NB4 (cell line): ENCODE measurements around the gene TMEM126B.
A peak's percentile ranks its signal among the peaks of the same experiment; 100 is the strongest.

Source experiments
- DNase-seq: peaks from one replicate; pipeline ENCODE4 v3.0.0; 2010; ENCODE audit warnings: low read depth
- H3K4me3 ChIP-seq: one replicate; pipeline ENCODE4 v1.5.1; 2011; ENCODE audit warnings: mild to moderate bottlenecking, low read depth, low read length, moderate library complexity
- MYC ChIP-seq: IDR thresholded peaks from 2 replicates; pipeline ENCODE4 v1.6.1; 2011; ENCODE audit warnings: low read depth, low read length
- POLR2A ChIP-seq: IDR thresholded peaks from 2 replicates; pipeline ENCODE4 v1.6.1; 2011; ENCODE audit warnings: mild to moderate bottlenecking; ENCODE audit not compliant: insufficient read length; ENCODE audit errors: extremely low read depth
- TF ChIP-seq, protein P1 (sequence below): IDR thresholded peaks from one replicate; pipeline ENCODE4 v1.5.1; 2012; ENCODE audit warnings: low read depth, low read length
- TF ChIP-seq, protein P2 (sequence below): IDR thresholded peaks from 2 replicates; pipeline ENCODE4 v1.6.1; 2011; ENCODE audit warnings: low read depth, low read length

TMEM126B gene

GRCh38 chr11:85627998-85628770, at the start of gene TMEM126B:
TMEM126B (plus strand) TSS chr11:85628593; CDS start chr11:85628608, 15 bp downstream.
- DNase-seq: peak; percentile 99
- H3K4me3 ChIP-seq: peak within 1 kb of the TSS; percentile 77
- TF ChIP-seq POLR2A: peak; percentile 86
- TF ChIP-seq, protein P1, sequence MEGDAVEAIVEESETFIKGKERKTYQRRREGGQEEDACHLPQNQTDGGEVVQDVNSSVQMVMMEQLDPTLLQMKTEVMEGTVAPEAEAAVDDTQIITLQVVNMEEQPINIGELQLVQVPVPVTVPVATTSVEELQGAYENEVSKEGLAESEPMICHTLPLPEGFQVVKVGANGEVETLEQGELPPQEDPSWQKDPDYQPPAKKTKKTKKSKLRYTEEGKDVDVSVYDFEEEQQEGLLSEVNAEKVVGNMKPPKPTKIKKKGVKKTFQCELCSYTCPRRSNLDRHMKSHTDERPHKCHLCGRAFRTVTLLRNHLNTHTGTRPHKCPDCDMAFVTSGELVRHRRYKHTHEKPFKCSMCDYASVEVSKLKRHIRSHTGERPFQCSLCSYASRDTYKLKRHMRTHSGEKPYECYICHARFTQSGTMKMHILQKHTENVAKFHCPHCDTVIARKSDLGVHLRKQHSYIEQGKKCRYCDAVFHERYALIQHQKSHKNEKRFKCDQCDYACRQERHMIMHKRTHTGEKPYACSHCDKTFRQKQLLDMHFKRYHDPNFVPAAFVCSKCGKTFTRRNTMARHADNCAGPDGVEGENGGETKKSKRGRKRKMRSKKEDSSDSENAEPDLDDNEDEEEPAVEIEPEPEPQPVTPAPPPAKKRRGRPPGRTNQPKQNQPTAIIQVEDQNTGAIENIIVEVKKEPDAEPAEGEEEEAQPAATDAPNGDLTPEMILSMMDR: no peak
- TF ChIP-seq MYC: peak; percentile 62
- TF ChIP-seq, protein P2, sequence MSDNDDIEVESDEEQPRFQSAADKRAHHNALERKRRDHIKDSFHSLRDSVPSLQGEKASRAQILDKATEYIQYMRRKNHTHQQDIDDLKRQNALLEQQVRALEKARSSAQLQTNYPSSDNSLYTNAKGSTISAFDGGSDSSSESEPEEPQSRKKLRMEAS: peak; percentile 81

DNA sequence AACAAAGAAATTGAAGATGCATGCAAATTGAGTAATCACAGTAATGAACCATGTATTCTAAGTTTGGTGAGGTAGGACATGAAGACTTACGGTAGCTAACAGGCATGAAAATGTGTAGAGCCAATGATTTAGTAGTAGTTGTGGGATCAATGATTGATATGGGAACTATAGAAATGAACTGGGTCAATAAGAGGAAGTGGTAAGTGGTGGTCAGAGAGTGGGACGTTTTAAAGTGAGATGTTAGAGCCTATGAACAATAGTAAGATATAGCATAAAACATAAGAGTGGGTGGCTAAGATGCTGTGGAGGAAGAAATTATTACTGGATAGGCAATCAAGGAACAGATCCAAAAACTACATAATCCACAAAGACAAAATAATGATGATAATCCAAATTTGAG, 46.3 kb upstream of the TMEM126B start:
- no peak for TF ChIP-seq POLR2A
- no peak for TF ChIP-seq MYC
- TF ChIP-seq, protein P2: no peak
- TF ChIP-seq, protein P1: no peak
- no peak for DNase-seq
- no peak overlapping the region for H3K4me3 ChIP-seq

GRCh38 chr11:85589373-85589772, 39.0 kb upstream of the TMEM126B start:
- DNase-seq: no peak
- no peak overlapping the region for H3K4me3 ChIP-seq
- TF ChIP-seq, protein P2: no peak
- TF ChIP-seq, protein P1: no peak
- TF ChIP-seq MYC (no peak), POLR2A (no peak)

DNA sequence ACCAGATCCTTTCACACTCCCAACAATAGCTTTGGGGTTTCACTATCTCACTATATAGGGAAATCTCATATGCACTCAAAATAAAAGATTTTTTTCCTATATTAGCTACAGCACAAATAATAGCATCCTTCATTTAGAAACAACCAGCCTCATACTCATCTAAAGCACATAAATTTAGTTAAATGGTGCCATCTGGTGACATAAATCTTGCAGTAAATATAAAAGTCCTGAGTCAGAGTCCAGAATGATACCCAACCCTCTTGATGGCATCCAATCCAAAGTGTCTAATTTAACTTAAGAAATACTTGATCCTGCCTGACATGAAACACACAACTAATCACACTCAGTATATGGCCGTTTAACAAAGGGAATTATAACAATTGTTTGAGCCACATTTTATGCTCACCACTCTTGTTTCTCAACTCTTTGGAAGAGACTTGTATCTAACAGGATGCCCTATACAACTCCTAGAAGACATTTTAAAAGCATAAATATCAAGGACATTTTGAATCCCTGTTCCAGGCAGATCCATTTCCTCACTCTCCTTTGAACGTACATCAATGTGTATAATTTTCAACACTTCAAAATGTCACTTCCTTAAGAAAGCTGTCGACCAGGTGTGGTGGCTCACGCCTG, 37.4 kb upstream of the TMEM126B start:
- TF ChIP-seq, protein P2: no peak
- TF ChIP-seq POLR2A: no peak
- no peak for TF ChIP-seq MYC
- TF ChIP-seq, protein P1: peak; percentile 11
- no peak overlapping the region for H3K4me3 ChIP-seq
- DNase-seq: peak; percentile 47

- TF ChIP-seq POLR2A: no peak
- TF ChIP-seq MYC: no peak
- TF ChIP-seq, protein P2: no peak
- TF ChIP-seq, protein P1: no peak
- peak; percentile 68 for DNase-seq
- no peak overlapping the region for H3K4me3 ChIP-seq
Measured at GRCh38 chr11:85595285-85595884, 33.0 kb upstream of the TMEM126B start.
